ENCODE data around the gene ARHGAP27.

ARHGAP27 gene

GRCh38 chr17:45395569-45396415 lies 36.9 kb downstream of the ARHGAP27 start:
- H3K4me3 ChIP-seq (ENCODE audit: low read length), result no peak overlapping the region
- TF ChIP-seq, protein P1, sequence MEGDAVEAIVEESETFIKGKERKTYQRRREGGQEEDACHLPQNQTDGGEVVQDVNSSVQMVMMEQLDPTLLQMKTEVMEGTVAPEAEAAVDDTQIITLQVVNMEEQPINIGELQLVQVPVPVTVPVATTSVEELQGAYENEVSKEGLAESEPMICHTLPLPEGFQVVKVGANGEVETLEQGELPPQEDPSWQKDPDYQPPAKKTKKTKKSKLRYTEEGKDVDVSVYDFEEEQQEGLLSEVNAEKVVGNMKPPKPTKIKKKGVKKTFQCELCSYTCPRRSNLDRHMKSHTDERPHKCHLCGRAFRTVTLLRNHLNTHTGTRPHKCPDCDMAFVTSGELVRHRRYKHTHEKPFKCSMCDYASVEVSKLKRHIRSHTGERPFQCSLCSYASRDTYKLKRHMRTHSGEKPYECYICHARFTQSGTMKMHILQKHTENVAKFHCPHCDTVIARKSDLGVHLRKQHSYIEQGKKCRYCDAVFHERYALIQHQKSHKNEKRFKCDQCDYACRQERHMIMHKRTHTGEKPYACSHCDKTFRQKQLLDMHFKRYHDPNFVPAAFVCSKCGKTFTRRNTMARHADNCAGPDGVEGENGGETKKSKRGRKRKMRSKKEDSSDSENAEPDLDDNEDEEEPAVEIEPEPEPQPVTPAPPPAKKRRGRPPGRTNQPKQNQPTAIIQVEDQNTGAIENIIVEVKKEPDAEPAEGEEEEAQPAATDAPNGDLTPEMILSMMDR (IDR thresholded peaks at IDR 0.05; ENCODE audit: insufficient read depth, low read depth, low read length, missing control alignments), result no peak
- no peak for DNase-seq (ENCODE audit: low read depth)

DNA sequence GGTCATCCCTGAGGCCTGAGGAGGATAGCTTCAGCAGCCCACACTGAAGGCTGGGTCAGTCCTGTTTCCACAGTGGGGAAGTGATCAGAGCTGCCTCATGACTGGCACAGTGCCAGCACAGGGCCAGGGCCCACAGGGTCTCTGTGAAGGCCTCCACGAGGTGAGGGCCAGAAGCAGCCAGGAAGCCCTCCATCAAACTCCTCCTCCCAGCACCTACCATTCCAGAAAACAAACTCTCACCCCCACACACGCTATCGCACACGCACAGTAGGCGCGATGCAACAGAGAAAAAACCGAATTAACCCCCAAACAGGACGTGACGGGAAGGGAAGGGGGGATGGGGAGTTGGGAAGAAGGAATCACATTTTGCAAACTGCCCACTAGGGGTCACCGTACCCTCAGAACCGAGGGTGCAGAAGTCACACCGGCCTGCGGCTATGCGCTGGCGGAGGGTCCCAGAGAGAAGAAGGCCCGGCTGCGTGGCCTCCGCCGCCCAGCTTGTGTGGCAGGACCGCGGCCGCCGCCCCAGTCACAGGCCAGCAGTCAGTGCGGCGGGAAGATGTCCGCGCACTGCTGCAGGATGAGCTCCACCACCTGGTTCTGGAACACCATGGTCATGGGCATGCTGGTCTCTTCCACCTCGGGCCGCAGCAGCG lies 37.6 kb downstream of the ARHGAP27 start:
- DNase-seq (ENCODE audit: low read depth), result peak; percentile 67
- TF ChIP-seq, protein P1 (IDR thresholded peaks at IDR 0.05; ENCODE audit: insufficient read depth, low read depth, low read length, missing control alignments), result peak; percentile 70
- no peak overlapping the region for H3K4me3 ChIP-seq (ENCODE audit: low read length)

- TF ChIP-seq, protein P1 (IDR thresholded peaks at IDR 0.05; ENCODE audit: insufficient read depth, low read depth, low read length, missing control alignments), result no peak
- DNase-seq (ENCODE audit: low read depth), result no peak
- no peak overlapping the region for H3K4me3 ChIP-seq (ENCODE audit: low read length)
Measured at GRCh38 chr17:45394564-45394912, 38.1 kb downstream of the ARHGAP27 start.

DNA sequence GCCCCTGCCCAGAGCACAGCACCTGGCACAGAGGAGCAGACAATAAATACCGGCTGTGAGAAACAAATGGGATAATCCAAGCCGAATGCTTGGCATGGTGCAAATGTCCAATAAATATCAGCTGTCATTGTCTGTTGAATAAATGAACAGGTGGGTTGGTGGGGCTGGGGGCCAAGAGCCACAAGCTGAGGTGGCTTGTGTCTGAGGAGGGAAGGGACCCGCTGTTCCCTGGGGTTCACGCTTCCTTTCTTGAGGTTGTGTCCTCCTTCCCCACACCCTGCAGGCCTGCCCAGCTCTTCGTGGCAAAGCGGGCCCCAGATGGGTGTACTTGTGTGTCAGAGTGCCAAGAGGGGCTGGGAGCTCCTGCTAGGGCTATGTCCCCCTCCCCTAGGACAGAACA lies 38.6 kb downstream of the ARHGAP27 start:
- no peak overlapping the region for H3K4me3 ChIP-seq (ENCODE audit: low read length)
- TF ChIP-seq, protein P1 (IDR thresholded peaks at IDR 0.05; ENCODE audit: insufficient read depth, low read depth, low read length, missing control alignments), result no peak
- no peak for DNase-seq (ENCODE audit: low read depth)

DNA sequence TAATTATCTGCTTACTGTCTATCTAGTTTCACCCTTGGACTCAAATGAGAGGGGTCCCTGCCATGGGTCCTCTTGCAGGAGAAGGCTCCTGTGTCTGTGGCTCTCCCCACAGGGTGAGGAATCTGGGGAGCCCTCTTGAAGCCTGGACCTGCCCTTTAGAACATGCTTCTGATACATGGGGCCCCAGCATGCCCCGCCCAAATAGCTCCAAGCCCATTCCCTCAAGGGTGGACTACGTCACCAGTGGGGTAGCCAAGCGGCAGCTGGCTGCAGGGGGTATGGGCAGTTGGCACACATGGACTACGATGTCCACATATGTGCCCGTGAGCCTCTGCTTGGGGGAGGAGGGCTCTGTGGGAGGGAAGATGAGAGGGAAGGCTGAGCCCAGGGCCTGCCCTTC lies 39.3 kb downstream of the ARHGAP27 start:
- no peak for DNase-seq (ENCODE audit: low read depth)
- TF ChIP-seq, protein P1 (IDR thresholded peaks at IDR 0.05; ENCODE audit: insufficient read depth, low read depth, low read length, missing control alignments), result no peak

DNA sequence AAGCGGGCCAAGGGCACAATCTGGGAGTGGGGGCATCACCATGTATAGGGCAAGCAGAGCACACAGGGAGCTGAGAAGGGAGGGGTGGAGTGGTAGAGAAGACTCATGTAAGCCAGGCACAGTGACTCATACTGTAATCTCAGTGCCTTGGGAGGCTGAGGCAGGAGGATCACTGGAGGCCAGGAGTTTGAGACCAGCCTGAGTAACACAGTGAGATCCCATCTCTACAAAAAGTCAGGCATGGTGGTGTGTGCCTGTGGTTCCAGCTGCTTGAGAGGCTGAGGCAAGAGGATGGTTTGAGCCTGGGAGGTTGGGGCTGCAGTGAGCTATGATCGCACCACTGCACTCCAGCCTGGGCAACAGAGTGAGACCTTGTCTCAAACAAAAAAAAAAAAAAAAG lies 40.8 kb downstream of the ARHGAP27 start:
- no peak for DNase-seq (ENCODE audit: low read depth)
- H3K4me3 ChIP-seq (ENCODE audit: low read length), result no peak overlapping the region
- TF ChIP-seq, protein P1 (IDR thresholded peaks at IDR 0.05; ENCODE audit: insufficient read depth, low read depth, low read length, missing control alignments), result no peak

More for the DNA sequence above, 39.3 kb downstream of the ARHGAP27 start:
- H3K4me3 ChIP-seq (ENCODE audit: low read length), result no peak overlapping the region
